SK-N-SH treated with all-trans-retinoic acid at 6 μM for 48 hours (cell line): ENCODE results near the gene CFAP74.

Source experiments
- CREB5 ChIP-seq: fragments of 250-450 bp; sonication (Bioruptor Pico); IDR thresholded peaks from 2 replicates; pipeline ENCODE4 v1.5.1; 2020; ENCODE audit warnings: low read depth, mild to moderate bottlenecking, moderate library complexity
- RARB ChIP-seq: fragments of 250-450 bp; sonication (Bioruptor Pico); IDR thresholded peaks from 2 replicates; pipeline ENCODE4 v1.8.0; 2021; ENCODE audit warnings: mild to moderate bottlenecking, moderate library complexity

GRCh38 chr1:1947493-1947892, 56.1 kb downstream of the CFAP74 start:
- TF ChIP-seq CREB5 (CRISPR knock-in tag) (no peak), RARB (no peak)
